Endometrial microvascular endothelial cells (primary cell): ENCODE results near the gene JPH2. TPM values are rescaled to one million over a fixed set of nuclear protein-coding genes. Genes with fewer than 3 reads are reported as not detected.

ENCODE experiments used
- in situ Hi-C: cut with HindIII; loops from 2 replicates; pipeline ENCODE4 v1.10.0; 2017; ENCODE audit warnings: low sequenced_read_pairs, low pct_unique_long_range_greater_than_20kb; ENCODE audit errors: inconsistent ontology term
- total RNA-seq: library from RNA; depleted of rRNA; stranded (reverse); fragments of >200 nt; gene quantifications from one replicate; pipeline ENCODE4 v1.2.3, GENCODE V29; 2015; ENCODE audit errors: inconsistent ontology term

JPH2 gene
- total RNA-seq, 1 donor from 2014 or later = 0.28 TPM

DNA sequence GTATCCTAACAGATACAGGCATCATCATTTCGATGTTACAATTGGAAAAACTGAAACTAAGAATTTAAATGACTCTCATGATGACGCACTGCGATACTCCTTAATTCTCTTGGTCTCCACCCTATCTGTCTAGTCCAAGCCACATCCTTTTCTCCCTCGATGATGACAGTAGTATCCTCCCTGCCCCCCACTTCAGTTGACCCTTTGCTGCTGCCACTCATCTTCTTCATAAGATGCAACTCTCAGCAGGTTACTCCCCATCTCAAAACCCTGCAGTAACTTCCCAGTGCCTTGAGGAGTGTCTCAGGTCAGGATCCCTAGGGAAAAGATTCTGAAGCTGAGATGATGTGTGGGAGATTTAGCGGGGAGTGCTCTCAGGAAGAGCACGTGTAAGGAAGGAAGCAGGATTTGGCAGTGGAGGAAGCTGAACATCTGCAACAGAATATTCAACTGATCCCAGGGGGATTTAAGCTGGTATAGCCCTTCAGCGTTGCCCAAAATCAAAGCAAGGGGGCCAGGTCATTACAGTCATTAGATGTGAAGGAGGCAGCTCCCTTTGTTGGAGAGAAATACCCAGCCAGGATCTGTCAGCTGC lies 16.1 kb downstream of the JPH2 start:
- in situ Hi-C loops = no loop called here

DNA sequence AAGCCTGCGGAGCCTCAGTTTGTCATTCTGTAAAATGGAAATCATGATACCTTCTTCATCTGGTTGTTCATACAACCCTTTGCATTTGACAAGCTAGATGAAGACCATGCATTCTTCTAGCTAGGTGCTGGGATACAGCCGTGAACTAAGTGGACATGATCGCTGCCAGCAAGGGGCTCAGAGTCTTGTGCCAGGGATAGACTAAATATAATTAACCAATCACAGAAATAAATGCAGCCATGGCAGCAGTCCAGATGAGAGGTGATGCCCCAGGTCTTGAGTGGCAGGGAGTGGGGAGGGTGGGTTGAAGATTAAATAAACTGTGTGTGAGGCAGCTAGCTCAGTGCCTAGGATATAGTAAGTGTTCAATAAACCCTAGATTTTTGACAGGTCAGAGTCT lies 19.3 kb downstream of the JPH2 start:
- in situ Hi-C loops = no loop called here

DNA sequence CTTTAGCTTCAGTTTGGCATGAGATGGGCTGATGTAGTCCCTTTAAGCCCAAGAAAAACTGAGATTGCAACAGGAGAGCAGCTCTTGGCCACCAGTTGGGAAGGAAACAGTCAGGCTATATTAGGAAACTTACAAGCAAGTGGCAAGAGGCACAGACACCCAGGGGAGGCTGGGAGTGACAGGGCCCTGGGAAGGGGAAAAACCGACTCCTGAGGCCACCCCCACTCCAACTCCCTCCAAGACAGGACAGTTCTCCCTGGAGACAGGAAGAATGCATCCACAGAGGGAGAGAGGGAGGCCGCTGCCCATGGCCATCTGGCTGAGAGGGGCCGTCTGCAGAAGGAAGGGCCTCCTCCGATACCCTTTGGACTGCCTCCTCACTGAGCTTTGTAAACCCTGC lies 20.5 kb downstream of the JPH2 start:
- in situ Hi-C loops = no loop called here

DNA sequence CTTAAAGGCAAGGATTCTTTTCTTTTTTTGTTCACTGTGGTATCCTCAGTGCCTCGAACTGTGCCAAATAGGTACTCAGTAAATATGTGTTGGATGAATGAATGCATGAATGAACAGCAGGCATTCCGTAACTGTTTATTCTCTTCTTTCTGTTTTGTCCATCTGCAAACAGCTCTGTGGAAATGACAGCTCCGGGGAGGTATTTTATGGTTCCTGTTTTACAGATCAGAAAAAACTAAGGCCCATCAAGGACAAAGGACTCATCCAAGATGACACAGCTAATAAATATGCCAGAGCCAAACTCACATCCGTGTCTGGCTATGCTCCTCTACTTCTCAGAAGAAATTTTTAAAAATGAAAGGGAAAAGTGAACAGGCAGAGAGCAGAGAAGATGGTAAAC lies 21.0 kb downstream of the JPH2 start:
- in situ Hi-C loops = no loop called here

DNA sequence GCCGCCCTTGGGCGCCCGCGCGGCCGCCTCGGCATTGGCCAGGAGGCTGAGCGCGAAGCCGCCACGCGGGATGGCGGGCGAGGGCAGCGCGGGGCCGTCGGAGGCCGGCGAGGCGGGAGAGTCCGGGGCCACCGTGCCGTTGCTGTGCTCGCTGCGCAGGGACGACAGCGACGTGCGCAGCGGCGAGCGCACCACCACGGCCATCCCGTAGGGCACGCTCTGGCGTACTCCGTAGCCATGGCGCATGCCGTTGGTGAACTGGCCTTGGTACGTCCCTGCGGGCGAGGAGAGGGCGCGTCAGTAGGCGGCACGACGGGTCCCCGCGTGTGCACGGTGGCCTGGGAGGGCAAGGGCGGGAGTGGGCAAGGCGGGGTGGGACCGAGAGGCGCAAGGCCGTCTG lies 26.9 kb downstream of the JPH2 start:
- in situ Hi-C loops = no loop called here

DNA sequence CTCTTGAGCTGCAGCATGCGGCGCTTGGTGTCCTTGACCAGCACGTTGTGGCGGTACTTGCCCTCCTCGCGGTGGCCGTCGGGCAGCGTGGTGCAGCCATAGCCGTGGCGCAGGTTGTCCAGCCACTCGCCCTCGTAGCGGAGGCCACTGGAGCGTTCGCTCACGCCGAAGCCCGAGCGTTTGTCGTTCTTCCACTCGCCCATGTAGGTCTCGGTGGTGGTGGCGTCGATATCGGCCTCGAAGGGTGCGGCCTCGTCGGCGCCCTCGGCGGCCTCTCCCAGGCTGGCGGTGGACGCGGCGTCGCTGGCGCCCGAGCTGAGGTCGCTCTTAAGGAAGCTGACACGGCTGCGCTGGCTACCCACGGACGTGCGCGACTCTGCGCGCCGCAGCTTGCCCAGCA lies 27.3 kb downstream of the JPH2 start:
- in situ Hi-C loops = no loop called here

DNA sequence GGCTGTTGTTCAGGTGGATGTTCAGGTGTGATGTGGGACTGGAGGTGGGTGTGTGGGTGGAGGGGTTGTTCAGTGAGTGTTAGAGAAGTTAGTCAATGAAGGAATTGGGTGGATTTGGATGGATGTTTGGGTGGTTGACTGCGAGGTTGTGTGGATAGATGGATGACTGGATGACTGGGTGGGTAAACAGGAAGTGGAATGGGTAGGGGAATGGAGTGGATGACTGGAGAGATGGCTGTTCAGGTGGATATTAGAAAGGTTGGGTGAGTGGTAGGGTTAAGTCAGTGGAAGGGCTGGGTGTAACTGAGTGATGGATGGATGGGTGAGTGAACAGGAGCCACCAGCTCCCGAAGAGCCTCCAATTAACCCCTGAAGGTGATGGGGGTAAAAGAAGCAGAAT lies 27.9 kb downstream of the JPH2 start:
- in situ Hi-C loops = no loop called here

DNA sequence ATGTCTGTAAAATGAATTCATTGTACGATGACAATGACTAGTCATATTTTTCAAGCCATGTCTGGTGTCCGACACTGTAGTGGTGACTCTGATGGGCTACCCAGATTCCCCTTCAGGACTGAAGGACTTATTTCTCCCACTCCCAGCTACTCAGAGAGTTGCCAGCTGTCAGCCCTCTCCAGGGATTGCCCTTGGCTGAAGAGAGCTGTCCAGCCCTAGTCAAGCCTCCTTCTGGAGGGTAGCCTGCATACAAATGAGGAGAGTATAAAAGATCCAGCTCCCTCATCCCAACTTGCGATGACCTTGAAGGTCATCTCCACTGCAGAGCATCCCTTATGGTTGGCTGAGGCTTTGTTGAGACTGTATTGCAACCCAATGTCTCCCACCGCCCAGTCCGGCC lies 29.9 kb downstream of the JPH2 start:
- in situ Hi-C loops = no loop called here

DNA sequence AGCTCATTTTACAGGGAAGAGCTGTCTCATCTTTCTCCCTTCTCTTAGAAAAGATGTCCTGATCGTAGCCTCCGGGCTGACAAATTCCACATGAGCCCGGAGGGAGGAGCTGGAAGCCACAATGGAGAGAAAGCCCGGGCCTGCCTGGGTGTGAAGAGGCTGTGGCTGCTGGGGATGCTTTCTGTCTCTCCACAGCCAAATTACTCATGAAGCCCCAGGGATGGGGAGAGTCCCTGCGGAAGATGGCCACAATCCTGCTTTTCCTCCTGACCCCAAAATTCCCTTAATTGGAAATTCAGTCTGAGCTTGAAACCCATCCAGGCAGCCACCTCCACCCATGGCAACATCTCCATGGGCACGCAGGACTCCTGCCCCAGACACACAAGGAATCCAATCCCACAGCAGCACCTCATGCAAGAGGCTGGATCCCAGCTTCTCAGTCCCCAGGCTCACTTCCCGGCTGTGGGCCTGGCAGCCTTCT lies 32.4 kb downstream of the JPH2 start:
- in situ Hi-C loops = no loop called here

DNA sequence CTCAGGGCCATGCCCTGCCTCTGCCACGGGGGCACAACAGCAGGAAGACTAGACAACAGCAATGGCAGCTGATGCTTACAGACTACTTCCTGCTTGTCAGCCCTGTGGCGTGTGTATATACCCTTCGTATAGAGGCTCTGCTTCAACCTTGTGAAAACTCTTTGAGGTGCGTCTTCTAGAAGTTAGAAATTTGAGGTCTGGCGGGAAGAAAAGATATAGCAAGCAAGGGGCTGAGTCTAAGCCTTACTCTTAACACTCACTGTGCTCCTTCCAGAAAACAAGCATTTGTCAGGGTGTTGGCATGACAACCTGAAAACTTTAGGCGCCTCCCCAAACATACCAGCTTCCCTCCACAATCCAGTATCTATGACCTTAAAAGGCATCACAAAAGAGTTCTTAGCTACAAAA lies 33.3 kb downstream of the JPH2 start:
- in situ Hi-C loops = no loop called here

DNA sequence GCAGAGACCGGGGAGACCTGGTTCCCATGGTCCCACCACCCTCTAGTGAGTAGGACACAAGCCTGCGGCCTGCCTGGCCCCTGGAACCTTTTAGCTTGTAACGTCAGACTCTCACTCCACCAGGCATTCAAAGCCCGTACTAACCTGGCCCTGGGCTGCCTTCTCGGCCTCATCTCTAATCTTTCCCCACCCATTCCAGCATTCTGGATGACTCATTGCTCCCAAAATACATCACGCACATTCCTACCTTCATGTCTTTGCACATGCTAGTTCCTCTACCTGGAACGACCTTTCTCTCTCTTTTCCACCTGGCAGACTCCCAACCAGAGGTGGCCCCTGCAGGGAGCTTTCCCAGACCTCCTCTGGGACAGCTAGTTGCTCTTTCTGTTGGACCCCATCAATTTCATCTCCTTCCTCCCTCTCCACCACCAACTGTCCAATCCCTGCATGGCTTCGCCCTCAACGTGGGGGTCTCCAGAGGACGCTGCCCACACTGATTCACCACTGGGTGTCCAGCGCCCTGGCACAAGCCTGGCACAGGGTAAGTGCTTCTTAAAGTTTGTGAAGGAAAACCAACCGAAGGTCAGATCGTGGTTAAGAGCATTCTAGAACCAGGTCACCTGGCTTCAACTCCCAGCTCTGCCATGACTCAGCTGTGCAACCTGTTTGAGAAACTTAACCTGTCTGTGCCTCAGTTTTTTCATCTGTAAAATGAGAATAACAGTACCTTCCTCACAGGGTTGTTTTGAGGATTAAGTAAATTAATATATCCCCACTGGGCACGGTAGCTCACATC lies 35.2 kb downstream of the JPH2 start:
- in situ Hi-C loops = no loop called here

DNA sequence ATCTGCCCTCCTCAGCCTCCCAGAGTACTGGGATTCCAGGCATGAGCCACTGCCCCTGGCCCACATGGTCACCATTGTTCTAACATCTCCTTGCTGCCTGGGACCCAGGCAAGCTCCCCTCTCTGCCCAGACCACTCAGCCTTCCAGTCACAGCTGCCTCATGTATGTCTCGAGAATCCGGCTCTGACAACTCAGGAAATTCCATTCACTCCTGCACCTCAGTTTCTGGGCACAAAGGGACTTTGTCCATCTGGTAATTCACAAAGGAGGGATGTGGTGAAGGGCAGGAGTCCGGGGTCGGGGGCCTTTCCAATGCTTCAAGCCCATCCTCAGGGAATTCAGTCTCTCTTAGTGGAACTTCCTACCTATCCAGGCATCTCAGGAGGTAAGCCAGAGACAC lies 40.7 kb downstream of the JPH2 start:
- in situ Hi-C loops = no loop called here

DNA sequence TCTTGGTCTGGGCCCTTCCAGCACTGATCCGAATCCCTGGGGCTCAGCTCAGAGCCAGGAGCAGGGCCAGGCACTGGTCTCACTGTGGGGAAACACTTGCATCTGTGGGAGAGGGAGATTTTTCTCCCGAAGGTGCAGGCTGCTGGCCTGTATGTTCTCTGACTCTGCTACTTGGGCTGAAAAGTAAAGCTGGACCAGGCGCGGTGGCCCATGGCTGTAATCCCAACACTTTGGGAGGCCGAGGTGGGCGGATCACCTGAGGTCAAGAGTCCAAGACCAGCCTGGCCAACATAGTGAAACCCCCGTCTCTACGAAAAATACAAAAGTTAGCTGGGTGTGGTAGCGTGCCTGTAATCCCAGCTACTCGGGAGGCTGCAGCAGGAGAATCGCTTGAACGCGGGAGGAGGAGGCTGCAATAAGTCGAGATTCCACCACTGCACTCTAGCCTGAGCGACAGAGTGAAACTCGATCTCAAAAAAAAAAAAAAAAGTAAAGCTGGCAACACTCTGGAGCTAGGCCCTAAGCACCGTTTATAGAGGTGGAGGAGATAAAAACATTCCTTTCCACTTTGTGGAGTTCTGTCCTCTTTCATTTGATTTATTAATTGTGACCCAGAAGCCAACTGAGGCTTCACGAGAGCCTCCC lies 41.7 kb downstream of the JPH2 start:
- in situ Hi-C loops = no loop called here

DNA sequence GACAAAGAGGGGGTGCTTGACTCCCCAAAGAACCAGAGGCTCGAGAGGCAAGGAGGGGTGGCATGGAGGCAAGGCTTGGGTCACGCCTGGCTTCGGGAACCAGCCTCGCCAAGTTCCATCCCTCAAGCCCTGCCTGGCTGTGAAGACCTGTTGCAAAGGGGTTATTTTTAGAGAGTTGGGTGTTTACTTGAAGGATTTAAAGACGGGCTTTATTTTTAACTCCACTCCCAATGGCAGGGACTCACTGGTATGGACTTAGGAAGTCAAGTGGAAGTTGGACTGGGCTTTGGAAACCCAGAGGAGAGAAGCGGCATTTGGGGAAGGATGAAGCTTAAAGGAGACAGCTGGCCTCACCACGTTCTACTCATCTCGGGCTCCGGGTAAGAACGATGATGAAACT lies 43.1 kb downstream of the JPH2 start:
- in situ Hi-C loops = no loop called here

DNA sequence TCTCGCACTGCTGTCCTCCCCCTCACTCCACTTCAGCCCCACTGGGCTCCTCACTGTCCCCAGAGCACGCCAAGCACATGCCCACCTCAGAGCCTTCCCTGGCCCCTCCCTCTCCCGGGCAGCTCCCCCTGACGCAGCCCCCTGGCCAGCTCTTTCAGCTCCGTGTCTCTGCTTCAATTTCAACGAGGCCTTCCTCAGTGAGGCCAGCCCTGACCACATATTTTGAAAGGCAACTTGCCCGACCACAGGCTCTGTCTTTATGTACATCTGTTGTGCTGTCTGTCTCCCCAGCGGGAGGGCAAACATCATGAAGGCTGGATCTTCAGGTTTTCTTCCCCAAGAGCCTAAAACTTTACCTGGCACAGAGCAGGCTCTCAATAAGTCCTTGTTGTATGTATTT lies 44.6 kb downstream of the JPH2 start:
- in situ Hi-C loops = no loop called here

DNA sequence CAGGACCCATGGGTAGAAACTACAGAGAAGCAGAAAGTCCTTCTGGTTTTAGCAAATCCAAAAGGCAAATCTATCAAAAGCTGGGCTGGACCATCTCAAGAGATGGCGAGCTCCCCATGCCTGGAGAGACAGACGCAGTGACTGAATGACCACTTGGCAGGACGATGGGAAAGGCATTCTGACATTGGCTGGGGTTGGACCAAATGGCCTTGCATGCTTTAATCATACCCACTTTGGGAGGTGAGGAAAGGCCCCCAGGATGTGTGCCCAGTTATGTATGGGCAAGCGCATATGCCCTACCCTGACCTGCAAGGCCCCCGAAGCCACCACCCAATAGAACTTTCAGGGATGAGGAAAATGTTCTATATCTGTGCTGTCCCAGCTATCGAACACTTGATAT lies 45.1 kb downstream of the JPH2 start:
- in situ Hi-C loops = no loop called here

DNA sequence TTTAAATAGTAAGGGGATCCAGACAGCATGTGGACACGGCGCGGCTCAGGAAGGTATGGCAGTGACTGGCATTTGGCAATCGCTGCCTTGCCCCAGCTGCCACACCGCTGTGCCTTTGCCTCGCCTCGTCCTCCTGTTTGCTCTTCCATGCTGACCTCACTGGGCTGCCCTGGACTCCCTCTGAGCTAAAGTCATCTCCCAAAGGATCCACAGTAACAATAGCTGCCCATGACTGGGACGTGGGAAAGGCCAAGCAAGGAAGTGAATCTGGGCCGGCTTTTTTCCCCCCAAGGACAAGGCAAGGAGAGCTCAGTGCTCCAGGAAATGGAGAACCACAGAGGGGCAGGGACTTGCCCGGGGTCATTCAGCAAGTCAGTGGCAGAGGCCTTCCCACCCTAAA lies 48.1 kb downstream of the JPH2 start:
- in situ Hi-C loops = no loop called here

DNA sequence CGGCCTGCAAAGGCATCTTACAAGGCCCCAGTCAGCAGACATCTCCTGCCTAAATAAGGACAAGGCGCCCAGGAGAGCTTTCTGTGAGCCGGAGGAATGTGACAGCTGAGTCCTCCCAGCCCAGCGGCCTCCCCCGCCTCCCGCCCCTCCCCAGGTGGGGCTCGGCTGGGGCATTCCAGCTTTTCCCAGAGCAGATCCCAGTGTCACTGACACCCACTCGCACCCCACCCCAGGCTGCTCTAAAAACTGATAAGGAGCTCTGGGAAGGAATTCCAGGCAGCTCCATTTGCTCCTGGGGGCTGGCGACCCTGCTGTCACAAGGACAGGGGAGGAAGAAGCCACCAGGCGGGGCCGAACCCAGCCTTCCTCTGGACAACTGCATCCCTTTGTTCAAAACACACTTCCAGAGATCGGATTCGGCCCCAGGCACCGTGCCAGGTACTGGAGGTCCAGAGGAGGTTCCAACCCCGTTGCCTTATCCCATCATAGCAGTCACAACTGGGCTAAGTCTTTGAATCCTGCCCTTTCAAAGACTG lies 49.7 kb downstream of the JPH2 start:
- in situ Hi-C loops = no loop called here

DNA sequence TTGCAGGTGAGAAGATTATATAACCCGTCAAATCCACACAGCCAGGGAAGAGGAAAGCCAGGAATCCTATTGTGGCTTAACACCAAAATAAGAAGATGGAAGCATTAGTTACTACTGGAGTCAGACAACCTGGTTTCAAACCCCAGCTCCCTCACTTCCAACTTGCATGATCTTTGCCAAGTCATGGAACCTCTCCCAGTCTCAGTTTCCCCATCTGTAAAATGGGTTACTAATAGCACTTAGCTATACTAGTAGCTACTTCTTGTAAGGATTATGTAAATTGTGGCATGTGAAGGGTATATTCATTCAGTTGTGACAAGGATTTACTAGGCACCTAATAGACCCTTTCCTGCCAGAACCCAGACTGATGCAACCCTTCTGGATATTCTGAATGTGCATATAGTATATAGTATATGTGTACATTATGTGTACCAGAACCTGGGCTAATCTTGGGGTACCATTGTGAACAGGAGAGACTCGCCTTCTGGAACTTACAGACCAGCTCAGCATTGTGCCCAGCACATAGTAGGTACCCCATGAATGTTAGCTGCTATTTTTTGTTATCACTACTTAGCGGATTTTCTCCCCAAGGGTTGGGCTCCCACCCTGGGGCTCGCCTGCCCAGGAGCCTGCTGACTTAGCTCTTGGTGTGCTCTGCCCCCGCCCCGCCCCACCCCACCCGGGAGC lies 50.3 kb downstream of the JPH2 start:
- in situ Hi-C loops = no loop called here
